Activated CD8-positive, alpha-beta memory T cell treated with anti-CD3 and anti-CD28 coated beads, Interleukin-2, amount 50 U/mL, for 1 hour (primary cell): ENCODE data around the gene C1QL4.
"Not testable (repeated sequence)": the region's sequence is repeated elsewhere in the genome, so short reads cannot be mapped to it uniquely, and the experiment has no call there.

Experiments used
- DNase-seq: peaks from one replicate; pipeline ENCODE4 v3.0.0-alpha.2; 2020; ENCODE audit errors: extremely low read depth

Gene C1QL4

DNA sequence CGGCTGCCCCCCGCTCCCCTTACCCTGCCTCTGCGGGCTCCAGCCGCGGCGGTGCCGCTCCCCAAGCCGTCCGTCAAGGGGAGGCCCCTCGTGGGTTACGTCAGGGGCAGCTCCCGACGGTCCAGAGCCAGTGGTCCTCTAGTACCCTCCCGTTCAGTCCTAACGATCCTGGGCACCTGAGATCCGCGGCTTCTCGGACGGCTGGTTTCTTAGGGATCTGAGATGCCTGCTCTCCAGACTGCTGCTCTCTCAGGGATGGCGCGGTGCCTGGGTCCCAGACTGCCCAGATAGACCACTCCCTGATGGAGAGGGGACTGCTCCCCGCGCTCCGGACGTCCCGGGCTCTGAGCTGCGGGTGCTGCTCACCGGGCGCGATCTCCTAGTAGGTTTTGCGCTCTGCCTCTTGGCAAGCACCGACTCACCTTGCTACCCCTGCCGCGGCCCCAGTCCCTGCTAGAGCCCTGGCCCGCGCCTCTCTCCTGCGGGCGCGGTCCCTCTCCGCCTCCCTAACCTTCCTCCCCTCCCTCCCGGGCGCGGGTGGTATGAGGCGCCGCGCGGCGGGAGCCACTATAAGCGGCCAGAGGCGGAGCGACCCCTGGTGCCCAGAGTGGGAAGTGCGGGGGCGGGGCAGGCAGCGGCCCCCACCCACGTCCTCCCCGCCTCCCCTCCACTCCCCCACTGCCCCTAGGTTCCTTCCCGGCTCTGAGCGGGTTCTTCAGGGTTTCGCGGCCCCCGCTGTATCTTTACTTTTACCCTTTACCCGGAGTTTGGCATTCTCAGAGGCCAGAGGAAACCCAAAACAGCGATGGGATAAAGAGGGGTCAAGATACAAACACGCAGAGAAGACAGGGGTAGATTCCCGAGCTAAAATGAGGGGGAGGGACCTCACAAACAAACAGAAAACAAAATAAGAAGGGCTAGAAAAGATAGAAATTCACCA lies at the start of gene C1QL4:
Gene C1QL4 (minus strand): TSS at position 544 of the 940 bp plus-strand sequence. CDS start 711 bp downstream, outside the sequence.
- DNase-seq = peak; percentile 55

DNA sequence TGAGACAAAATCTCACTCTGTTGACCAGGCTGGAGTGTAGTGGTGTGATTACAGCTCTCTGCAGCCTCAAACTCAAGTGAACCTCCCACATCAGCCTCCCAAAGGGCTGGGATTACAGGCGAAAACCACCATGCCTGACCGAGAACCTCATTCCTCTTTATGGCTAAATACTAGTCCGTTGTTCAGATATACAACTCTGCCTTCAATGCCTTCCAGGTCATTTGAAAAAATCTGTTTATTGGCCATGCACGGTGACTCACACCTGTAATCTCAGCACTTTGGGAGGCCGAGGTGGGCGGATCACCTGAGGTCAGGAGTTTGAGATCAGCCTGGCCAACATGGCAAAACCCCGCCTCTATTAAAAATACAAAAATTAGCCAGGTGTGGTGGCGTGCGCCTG lies 43.2 kb upstream of the C1QL4 start:
- DNase-seq = not testable (repeated sequence)

DNA sequence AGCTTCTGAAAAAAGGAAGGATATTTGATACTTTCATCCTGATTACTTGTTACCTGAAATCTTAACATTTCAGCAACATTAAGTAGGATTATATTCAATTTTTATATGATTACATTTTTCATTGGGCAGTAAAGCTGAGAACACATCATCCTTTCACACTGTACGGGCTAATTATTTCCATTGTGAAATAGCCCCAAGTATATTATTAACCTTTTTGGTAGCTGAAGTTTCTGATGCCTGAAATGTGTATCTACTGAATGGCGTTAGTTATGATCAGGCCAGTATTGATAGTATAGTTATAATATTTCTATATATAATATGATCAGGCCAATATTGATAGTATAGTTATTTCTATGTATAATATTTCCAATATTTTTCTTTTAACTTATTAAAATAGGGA lies 40.4 kb upstream of the C1QL4 start:
- DNase-seq = no peak

DNA sequence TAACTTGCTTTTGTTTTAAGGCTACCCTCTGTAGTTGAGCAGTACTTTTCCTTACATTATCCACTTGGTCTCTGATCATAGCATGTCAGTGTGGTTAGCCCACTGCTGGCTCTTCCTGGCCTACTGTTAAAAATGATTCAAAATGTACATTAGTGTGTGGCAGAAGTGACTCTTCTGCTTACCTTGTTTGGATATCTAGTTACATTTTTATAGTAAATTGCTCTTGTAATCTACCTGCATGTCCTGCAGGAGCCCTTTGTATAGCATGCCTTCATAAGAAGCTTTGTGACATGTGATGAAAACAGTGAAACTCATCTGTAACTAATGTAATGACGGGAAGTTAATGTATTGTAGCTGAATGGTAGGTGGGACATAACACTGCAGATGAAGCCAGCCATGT lies 38.4 kb upstream of the C1QL4 start:
- DNase-seq = no peak

DNA sequence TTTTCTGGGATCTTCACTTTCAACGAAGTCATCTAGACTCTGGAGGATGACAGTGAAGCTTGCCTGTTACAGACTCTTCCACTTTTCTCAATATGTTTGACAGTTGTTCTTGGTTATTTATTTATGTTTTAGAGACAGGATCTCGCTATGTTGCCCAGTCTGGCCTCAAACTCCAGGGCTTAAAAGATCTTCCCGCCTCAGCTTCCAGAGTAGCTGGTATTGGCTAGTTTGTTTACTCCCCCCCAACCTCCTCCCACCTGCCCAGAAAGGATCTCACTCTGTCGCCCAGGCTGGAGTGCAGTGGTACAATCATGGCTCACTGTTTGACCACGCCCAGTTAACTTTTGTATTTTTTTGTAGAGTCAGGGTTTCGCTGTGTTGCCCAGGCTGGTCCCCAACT lies 33.6 kb upstream of the C1QL4 start:
- no peak for DNase-seq

DNA sequence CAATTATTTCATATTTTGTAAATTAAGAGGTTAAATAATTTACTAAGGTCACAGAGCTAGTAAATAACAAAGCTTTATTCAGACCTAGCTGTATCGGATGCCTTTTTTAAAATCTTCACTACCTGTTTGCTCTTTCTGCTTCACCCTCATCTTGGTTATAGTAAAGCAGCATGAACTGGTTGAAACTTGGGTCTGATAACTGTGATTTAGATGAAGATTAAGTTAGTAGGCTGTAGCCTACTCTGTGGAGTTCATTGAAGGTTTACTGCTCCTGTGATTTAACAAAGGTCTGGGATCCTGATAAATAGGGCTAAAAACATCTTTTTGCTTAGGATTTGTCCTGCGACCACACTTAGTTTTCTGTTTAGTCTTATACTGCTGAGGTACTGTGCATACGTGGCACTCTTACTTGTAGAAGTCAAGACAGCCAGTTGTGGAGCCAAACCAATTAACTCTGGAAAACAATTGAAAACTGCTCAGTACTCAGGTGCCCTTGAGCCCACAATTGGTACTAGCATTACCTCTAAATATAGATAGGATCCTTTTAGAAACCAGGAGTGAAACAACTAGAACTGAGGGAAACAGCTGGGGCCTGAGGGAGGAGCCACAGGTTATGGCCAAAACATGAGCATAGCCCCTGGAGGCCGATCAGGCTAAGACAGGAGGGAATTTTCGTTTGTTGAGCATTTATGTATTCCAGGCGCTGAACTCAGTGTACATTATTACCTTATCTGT lies 32.6 kb upstream of the C1QL4 start:
- DNase-seq = no peak

DNA sequence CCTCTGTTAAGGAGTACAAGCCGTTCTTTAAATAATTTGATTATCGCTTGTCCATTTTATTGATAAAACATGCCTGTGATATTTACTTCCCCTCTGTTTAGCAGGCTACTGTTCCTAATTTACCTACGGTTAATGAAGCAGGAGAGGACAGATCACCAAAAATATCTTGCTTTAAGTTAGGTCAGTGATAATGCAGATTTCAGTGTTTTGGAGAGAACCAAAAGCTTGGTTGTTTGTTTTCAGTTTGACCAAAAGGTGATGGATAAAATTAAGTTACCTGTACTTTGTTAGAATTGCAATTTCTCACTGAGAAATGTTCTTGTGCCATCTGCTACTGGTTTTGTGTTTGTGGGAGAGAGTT lies 31.2 kb upstream of the C1QL4 start:
- DNase-seq = no peak

DNA sequence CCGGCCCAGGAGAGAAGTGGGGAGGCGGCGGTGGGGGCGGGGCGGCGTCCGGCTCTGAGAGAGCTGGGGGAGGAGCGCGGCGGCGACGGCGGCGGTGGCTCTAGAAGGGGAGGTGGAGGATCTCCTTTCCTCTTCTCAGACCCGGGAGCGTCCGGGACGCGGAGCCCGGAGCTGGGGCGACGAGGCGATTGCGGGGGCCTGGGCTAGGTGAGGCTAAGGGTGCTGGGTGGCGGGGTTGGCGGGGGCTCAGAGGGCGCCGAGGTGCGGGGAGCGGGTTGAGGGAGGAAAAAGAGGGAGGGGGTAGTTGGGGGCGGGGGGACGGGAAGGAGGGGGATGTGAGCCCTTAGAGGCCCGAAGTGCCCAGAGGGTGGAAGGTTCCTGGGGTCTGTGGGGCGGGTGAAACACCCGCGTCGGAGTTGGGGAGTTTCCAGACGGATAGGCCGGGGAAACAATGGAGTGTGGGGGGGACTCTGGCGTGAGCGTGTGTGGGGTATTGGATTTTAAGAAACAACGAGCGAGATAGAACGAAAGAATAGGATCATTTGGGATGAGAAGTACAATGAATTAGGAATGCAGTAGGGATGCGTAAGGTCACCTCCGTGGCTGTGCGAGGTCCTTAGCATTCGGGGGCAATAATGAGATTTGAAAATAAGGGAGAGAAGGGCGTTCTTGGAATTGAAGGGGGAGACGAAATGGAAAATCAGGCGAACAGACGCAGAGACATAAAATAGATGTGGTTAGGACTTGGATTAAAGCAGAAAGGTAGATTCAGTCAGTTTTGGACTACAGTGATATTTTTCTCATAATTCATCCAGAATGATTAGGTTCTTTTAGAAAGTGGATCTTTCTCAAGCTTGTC lies 30.6 kb upstream of the C1QL4 start, which contains the start of gene SPATS2:
Gene SPATS2 (plus strand): TSS at position 82 of the 859 bp plus-strand sequence. CDS start 93,551 bp downstream, outside the sequence.
- no peak for DNase-seq

DNA sequence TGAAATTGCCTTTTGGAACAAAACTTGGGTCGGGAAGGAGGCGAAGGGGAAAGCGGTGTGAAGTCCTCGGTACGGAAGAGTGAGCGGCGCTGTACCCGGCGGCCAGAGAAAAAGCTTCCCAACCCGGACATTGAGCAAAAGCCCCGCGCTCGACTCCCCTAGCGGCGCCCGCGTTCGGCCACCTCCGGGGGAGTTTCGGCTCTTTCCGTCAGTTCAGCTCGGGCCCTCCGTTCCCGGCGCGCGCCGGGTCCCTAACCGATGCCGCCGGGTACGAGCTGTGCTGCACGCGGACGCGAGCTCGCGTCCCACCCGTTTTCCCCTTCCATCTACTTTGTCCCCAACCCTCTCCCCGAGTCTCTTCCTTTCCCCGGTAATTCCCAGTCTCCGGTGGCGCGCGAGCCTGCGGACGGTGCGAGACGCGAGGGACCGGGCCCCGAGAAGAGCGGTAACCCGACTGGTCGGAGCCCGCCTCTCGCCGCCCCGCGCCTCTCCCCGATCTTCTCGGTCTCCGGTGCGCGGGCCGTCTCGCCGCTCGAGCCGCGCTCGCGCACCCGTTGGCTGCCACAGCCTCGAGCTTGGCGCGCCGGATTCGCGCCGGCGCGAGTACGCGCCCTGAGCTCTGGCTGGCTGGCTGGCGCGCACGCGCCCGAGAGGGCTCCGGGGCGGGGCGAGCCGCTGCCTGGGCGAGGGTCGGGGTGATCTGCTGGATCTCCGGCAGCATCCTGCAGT lies 29.8 kb upstream of the C1QL4 start:
- DNase-seq = peak; percentile 54

DNA sequence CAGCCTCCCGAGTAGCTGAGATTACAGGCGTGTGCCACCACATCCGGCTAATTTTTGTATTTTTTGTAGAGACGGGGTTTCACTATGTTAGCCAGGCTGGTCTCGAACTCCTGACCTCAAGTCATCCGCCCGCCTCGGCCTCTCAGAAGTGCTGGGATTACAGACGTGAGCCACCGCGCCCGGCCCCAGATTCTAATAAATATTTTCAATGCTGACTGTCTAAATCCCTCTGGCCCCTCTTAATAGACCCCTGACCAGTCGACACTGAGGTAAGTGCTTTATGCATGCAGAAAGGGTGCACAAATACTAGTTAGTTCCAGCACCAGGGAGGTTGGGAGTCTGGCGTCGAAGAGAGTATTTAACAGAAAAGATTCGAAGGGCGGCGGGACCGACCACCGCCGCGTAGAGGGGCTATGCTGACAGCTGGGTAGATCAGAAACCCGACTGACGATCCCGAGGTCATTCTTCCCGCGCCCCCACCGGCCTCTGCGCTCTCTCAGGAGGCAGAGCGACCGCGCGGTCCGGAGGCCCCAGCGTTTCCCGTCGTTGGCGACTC lies 29.2 kb upstream of the C1QL4 start:
- DNase-seq = no peak

DNA sequence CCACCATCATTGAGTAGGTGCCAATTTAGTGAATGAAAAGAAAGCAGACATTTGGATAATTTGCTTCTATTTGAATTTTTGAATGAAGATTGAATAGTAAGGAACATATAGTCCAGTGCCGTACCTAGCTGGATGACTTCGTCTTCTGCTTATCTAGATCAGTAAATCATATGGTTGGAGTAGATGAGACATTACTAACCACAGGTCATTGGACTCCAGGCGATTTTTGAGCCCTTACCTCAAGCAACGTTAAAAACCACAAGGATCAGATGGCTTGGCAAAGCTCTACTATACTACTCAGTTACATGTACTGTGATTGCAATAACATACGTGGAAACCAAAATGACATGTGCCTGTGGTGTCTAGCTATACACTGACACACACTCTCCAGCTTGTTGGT lies 28.6 kb upstream of the C1QL4 start:
- DNase-seq = no peak

DNA sequence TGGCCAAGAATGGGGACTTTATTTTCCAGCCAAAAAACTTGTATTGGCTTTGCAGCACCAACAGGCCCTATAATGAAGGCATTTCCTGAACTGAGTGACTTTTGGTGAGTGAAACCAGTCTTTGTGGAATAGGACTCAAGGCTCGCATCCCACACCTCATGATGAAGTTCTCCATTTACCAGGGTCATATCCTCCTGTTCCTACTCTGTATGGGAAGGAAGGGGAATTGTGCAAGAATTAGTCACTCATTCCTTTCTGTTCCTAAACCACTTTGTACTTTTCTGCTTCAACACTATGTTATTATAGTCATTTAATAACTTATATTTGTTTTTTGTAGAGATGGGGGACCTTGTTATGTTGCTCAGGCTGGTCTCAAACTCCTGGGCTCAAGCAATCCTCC lies 28.0 kb upstream of the C1QL4 start:
- no peak for DNase-seq

DNA sequence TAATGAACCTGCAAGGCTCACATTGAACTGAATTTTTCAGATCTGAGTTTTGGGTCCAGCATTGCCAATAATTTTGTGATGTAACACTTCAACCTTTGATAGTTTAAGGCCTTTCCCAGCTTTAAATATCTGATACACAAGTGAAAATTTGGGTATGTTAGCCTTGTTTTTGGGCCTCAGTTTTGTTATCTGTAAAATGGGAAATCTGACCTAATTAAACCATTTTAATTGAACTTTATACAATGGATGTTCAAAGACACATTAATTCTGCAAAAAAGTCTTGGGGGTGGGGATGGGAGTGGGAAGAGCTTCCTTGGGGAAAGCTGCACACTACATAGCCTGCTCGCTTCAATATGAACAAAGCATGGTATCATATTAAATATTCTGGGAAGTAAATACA lies 25.1 kb upstream of the C1QL4 start:
- no peak for DNase-seq

DNA sequence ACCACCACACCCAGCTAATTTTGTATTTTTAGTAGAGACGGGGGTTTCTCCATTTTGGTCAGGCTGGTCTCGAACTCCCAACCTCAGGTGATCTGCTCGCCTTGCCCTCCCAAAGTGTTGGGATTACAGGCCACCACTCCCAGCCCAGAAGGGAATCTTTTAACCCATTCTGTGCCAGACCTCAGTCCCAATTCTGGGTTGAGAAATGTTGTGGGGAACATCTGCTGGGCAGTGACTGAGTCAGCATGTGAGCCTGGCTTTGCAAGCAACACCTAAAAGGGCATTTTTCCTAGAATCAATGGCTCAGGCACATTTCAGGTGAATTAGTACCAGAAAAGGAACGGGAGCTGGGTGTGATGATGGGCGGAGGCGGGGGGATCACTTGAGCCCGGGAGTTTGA lies 22.7 kb upstream of the C1QL4 start:
- no peak for DNase-seq

DNA sequence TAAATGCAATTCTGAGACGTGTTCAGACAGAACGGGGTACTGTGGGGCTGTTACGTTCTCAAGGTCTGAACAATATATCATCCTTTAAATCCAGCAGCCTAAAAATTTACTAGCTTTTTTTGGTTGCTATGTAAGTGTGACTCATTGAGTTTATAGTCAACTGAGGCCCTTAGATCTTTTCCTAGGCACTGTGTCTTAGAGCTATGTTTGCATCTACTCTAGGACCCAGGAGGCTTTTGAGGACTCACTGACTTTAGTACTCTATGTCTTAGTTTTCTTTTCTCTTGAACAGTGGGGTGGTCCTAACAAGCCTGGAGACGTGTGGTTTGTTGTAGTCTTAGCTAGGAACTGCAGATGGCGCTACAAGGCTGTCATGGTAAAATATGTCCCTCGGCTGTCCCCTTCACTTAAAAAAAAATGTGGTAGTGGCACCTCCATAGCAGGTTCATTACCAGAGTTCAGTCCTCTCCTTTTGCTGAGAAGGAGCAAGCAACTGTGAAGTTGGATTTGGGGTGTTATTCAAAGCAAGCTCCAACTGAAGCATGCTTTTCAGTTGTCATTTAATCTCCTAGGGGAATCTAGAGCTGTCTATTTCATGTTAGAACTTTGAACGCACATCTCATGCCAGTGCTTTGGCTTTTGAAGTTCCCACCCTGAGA lies 21.6 kb upstream of the C1QL4 start:
- no peak for DNase-seq

DNA sequence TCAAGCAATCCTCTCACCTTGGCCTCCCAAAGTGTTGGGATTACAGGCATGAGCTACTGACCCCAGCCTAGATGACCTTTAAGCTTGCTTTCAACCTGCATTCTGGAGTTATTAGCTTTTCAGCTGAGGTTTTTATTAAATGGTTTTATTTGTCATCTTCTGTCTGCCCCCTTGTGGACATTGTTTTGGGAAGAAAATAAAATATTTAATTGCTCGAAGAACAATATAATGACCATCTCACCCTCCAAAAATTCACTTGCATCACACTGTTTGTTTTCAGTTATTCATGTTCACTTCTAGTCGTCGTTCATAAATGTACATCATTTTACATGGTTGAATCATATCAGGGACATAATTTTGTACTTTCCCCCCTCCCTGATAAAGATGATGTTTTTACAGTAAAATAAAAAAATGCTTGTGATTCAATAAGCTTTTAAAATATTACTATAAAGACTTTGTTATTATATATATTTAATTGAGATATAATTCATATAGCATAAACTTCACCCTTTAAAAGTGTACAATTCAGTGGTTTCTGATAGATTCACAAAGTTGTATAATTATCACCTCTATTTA lies 20.2 kb upstream of the C1QL4 start:
- DNase-seq = no peak

DNA sequence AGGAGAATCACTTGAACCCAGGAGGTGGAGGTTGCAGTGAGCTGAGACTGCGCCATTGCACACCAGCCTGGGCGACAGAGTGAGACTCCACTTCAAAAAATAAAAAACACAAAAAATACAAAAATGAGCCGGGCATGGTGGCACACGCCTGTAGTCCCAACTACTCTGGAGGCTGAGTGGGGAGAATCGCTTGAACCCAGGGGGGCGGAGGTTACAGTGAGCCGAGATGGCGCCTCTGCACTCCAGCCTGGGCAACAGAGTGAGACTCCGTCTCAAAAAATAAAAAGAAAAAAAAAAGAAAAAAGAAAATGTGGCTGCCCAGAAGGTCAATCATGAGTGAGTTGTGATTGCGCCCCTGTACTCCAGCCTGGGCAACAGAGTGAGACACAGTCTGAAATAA lies 18.9 kb upstream of the C1QL4 start:
- no peak for DNase-seq

DNA sequence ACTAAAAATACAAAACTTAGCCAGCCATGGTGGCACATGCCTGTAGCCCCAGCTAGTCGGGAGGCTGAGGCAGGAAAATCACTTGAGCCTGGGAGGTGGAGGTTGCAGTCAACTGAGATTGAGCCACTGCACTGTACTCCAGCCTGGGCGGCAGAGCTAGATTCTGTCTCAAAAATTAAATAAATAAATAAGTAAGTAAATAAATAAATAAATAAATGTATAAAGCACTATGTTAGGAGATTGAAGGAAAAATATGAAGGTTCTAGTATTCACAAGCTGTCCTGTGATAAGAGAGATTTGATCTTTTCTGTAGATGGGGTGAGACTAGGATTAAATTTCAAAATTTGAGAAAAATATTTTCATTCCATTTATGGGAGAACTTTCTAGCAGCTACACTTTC lies 15.4 kb upstream of the C1QL4 start:
- no peak for DNase-seq

DNA sequence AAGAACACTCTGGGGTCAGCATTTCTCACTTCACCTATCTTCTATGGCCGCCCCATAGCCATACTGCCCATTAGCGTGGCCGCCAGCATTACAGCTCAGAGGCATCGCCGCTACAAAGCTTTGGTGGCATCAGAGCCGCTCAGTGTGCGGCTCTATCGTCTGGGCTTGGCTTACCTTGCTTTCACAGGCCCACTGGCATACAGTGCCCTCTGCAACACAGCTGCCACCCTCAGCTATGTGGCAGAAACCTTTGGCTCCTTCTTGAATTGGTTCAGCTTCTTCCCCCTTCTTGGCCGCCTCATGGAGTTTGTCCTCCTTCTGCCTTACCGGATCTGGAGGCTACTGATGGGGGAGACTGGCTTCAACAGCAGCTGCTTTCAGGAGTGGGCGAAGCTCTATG lies 12.3 kb upstream of the C1QL4 start:
- no peak for DNase-seq

DNA sequence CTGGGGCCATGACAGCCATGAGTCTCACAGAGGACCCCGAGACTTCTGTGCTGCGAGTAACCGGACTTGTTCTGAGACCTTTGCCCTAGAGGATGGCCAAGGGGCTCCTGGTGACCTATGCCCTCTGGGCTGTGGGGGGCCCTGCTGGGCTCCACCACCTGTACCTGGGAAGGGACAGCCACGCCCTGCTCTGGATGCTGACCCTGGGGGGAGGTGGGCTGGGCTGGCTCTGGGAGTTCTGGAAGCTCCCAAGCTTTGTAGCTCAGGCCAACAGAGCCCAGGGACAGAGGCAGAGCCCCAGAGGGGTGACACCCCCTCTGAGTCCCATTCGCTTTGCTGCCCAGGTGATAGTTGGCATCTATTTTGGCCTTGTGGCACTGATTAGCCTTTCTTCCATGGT lies 11.8 kb upstream of the C1QL4 start:
- DNase-seq = no peak
